Stimulated activated CD8-positive, alpha-beta memory T cell treated with anti-CD3 and anti-CD28 coated beads, Interleukin-12 subunit alpha, Interleukin-12 subunit beta, amount 100 ng/mL, for 1 hour (primary cell): Measurements from ENCODE around the gene JAK3.

ENCODE experiments used
- DNase-seq: peaks from one replicate; pipeline ENCODE4 v3.0.0-alpha.2; 2020; ENCODE audit warnings: low read depth

Gene JAK3

GRCh38 chr19:17840019-17840418, 7.8 kb downstream of the JAK3 start:
- DNase-seq, result no peak

- DNase-seq, result no peak
Observed at GRCh38 chr19:17837972-17838371, 9.8 kb downstream of the JAK3 start.

GRCh38 chr19:17836530-17836929, 11.3 kb downstream of the JAK3 start:
- DNase-seq, result no peak

DNA sequence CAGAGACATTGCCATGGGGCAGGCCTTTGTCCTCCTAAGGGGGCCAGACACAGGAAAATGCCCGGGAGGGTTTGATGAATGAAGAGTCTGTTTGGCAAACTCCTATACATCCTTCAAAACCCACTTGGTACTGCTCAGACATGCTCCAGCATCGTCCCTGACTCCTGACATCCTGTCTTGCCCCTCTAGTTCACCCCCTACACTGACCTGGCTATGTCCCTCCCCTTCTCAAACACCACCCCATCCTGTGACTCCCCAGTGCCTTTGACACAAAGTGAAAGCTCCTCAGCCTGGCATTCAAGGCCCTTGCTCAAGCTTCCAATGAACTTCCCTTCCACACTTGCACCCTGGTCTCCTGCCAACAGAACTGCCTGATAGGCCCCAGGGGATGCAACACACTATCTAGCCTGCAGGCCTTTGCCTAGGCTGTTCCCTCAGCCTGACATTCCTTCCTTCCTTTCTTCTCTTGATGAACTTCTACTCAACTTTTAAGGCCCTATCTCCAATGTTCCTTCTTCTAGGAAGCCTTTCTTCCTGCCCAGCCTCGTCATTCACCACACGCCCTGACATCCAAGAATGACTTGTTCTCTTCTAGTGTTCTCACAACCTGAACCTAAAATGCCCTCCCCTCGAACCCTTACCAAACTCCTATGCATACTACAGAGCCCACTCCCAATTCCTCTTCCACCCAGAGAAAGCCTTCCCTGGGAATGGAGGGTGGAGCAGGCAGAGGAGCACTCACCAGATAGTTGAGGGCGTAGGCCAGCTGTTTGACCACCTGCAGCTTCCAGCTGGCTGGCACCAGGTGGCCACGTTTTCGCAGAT, 12.4 kb downstream of the JAK3 start:
- no peak for DNase-seq

DNA sequence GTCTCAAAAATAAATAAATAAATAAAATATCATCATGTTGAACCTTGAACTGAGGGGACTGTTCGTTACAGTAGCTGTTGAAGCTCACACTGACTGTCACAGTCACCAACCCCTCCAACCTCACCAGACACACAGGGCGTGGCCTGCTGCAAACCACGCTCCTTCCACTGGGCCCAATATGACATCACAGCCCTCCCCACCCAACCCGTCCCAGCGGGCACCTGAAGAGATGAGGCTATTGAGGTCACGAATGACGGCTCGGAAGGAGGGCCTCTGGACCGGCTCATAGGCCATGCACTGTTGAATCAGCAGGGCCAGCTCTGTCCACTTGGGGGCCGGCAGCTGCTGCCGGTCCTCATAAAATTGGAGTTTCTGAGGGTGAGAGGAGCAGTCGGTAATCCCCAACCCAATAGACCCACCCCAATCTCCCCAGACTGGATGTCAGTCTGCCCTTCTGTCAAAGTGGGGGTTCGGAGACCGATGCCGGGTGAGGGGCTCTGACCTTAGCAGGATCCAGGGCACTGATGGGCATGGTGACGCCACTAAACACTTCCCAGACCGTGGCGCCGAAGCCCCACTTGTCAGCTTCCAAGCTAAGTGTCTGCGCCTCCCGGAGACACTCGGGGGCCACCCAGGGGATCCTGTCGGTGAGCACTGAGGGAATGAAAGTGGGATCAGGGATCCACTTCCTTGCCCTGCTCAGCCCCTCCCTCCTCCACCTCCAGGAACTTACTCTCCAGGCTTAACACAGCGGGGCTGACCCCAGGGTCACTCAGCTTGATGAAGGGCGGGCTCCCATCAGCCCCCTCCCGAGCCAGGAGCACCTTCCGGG, 13.2 kb downstream of the JAK3 start:
- no peak for DNase-seq

DNA sequence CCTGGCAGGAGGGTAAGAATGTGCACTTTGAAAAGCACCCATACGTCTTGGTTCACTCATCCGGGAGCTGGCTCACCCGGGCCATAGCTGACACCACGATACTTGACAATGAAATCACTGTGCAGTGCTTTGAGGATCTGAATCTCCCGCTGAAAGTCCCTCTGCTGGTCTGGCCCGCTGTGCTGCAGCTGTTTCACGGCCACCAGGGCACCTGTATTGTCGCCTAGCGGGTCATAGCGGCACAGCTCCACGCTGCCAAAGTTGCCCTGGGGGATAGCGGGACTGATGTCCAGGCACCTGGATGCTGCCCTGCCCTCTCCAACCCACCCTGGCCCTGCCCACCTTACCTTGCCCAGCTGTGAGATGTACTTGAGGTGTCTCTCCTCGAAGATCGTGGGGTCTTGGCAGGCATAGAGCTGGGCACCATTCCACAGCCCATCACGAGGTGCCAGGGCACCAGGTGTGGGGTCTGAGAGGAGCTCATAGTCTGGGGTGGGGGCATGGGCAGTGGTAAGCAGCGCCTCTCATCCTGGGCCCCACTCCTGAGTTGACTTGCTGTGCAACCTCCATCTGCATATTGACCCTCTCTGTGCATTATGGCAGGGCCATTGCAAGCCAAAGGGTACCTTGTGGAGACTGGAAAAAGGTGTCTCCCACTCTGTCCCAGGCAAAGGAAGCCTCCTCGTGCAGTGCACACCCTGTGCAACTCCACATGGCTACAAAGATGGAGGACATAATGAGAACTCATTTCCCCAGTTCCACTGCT, 15.2 kb downstream of the JAK3 start:
- DNase-seq, result no peak

GRCh38 chr19:17831419-17831888, 16.3 kb downstream of the JAK3 start:
- DNase-seq, result no peak

GRCh38 chr19:17830567-17831418, 17.0 kb downstream of the JAK3 start:
- DNase-seq, result no peak

GRCh38 chr19:17829855-17830566, 17.8 kb downstream of the JAK3 start:
- no peak for DNase-seq

DNA sequence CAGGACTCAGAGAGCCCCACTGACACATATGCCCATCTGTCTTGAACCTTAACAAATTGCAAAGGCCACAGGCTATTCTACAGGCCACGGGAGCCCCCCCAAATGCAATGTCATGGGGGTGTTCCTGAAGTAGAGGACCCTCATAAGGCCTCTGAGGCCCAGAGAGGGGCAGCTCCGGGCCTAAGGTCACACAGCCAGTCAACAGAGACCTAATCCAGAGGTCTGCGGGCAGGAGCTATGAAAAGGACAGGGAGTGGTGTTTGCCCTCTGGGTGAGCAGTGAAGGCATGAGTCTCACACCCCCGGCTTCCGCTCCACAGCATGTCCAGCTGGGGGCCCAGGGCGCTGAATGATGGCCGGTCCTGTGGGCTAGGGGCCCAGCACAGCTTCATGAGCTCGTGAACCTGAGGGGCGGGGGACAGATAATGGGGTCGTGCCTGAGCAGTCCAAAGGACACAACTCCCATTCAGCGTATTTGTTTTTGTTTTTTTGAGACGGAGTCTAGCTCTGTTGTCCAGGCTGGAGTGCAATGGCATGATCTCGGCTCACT, 21.2 kb downstream of the JAK3 start:
- no peak for DNase-seq

- DNase-seq, result no peak
Observed at GRCh38 chr19:17824339-17824738, 23.4 kb downstream of the JAK3 start.

DNA sequence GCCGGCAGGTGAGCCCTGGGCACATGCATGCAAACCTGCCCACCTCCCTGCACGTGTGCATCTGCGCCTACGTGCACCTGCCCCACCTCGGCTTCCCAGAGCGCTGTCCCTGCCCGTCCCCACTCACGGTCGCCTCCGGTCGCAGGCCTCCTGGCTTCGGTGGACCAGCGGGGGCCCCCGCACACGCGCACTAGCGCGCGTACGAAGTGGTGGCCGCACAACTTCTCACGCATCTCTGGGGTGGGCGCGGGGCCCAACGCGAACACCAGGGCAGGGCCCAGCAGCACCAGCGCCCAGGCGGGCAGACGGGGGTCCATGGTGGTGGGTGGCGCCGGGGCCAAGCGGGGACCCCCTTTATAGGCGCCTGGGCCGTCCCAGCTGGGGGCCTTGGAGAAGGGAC, 26.6 kb downstream of the JAK3 start, which contains the start of gene INSL3:
TSS of gene INSL3 (minus strand) at position 330 of the 400 bp plus-strand sequence. CDS start at position 317, 13 bp downstream.
- DNase-seq, result no peak

GRCh38 chr19:17817668-17818363, 30.0 kb downstream of the JAK3 start:
- no peak for DNase-seq

GRCh38 chr19:17812099-17812498, 35.7 kb downstream of the JAK3 start:
- DNase-seq, result no peak

- no peak for DNase-seq
Observed at GRCh38 chr19:17811681-17812080, 36.1 kb downstream of the JAK3 start.

DNA sequence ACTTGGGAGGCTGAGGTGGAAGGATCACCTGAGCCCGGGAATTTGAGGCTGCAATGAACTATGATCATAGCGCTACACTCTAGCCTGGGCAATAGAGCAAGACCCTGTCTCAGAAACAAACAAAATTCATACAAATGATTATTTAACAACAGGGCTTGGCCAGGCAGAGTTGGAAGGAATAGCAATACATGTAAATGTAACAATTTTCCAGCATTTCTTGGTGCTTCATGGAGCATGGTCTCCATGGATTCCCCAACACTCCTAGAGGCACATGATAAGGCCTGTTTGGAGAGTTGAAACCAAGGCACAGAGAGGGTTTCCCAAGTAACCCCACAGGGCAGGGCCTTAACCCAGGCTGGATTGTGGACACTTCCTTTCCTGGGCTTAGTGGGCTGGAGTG, 36.7 kb downstream of the JAK3 start:
- DNase-seq, result no peak

- no peak for DNase-seq
Observed at GRCh38 chr19:17807731-17808316, 40.0 kb downstream of the JAK3 start.

DNA sequence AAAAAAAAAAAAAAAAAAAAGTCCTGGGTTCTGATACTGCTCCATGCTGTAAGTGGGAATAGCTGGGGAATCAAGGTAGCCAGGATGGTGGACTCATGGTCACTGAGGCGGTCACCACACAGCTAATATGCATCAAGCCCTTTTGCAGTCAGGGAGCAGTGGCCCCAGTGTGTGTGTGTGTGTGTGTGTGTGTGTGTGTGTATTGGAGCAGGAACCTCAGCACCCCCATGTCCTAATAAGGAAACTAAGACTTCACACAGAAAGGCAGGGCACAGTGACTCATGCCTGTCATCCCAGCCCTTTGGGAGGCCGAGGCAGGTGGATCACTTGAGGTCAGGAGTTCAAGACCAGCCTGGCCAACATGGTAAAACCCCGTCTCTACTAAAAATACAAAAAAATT, 40.8 kb downstream of the JAK3 start:
- no peak for DNase-seq

DNA sequence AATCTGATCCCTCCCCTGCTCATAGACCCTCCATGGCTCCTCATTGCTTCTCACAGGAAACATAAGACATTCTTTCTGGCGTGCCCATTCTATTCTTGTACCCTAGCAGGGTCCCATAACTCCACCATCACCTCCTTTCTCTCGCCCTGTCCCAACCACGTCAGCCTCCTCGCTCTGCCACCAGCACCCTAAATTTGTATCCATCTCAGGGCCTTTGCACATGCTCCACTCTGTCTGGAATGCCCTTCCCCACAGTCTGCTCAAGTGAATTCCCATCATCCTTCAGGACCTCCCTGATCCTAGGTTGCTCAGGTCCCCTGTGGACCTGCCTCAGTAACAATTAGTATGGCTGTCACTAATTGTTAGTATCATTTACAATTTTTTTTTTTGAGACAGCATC, 42.4 kb downstream of the JAK3 start:
- DNase-seq, result no peak
